Activated naive CD8-positive, alpha-beta T cell treated with anti-CD3 and anti-CD28 coated beads, Interleukin-2, amount 50 U/mL, for 24 hours (primary cell): Measurements from ENCODE around the gene SORCS1.

Source experiments
- ATAC-seq: fragments of 150-1000 bp; cut with Tn5 transposase; one replicate; pipeline ENCODE4 v1.10.0; 2021
- DNase-seq: peaks from one replicate; pipeline ENCODE4 v3.0.0; 2021
- H3K27ac Mint-ChIP-seq: one replicate; pipeline ENCODE4 v1.8.0; 2021; ENCODE audit warnings: mild to moderate bottlenecking, mixed read lengths
- H3K27me3 Mint-ChIP-seq: one replicate; pipeline ENCODE4 v1.8.0; 2021; ENCODE audit warnings: mixed read lengths
- H3K36me3 Mint-ChIP-seq: one replicate; pipeline ENCODE4 v1.8.0; 2021; ENCODE audit warnings: low read depth, mixed read lengths
- H3K4me1 Mint-ChIP-seq: one replicate; pipeline ENCODE4 v1.8.0; 2021; ENCODE audit warnings: mixed read lengths
- H3K4me3 Mint-ChIP-seq: one replicate; pipeline ENCODE4 v1.8.0; 2021; ENCODE audit warnings: mild to moderate bottlenecking, moderate library complexity, mixed read lengths
- H3K9me3 Mint-ChIP-seq: one replicate; pipeline ENCODE4 v1.8.0; 2021; ENCODE audit warnings: mixed read lengths

Gene SORCS1

GRCh38 chr10:106563384-106563783 lies 601.1 kb downstream of the SORCS1 start:
- peaks cover 11% of the 10 kb centered on the region for H3K9me3 Mint-ChIP-seq
- H3K4me3 Mint-ChIP-seq = no peak overlapping the region

DNA sequence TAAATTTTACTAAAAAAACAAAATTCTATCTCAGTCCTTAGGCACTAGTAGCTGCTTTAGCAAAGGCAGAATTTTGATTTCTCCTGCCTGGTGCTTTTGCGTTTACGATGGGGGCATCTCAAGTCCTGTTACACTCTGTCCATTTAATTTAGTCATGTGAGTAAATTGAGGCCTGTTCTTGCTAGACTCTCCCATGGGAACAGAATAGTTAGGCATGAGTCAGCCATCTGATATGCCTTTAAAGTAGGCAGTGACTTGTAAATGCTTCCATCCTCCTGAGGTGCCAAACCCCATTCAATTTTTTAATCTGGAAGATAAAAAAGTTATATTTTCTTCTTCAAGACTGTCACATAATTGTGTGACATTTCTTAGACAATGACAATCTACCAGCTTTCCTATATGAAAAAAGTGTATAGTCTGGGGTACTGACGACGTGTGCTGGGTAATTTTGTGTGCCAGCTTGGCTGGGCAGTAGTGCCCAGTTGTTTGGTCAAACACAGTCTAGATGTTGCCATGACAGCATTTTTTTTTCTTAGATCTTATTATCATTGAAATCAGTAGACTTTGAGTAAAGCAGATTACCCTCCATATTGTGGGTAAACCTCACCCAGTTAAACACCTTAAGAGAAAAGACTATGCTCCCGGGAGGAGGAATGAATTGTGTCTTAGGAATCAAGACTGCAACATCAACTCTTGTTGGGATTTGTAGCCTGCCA lies 603.4 kb downstream of the SORCS1 start:
- no peak overlapping the region for H3K27ac Mint-ChIP-seq
- peaks cover 16% of the 10 kb centered on the region for H3K9me3 Mint-ChIP-seq
- no peaks in the 10 kb centered on the region for H3K4me1 Mint-ChIP-seq
- DNase-seq = no peak
- no peak overlapping the region for H3K4me3 Mint-ChIP-seq
- H3K27me3 Mint-ChIP-seq = no peaks in the 10 kb centered on the region
- H3K36me3 Mint-ChIP-seq = no peaks in the 10 kb centered on the region
- ATAC-seq = no peak

More at GRCh38 chr10:106563384-106563783, 601.1 kb downstream of the SORCS1 start:
- no peak for DNase-seq
- Mint-ChIP-seq H3K36me3 (no peaks in the 10 kb centered on the region), H3K4me1 (no peaks in the 10 kb centered on the region), H3K27me3 (no peaks in the 10 kb centered on the region), H3K27ac (no peak overlapping the region)
- no peak for ATAC-seq

GRCh38 chr10:106559442-106559841 lies 605.1 kb downstream of the SORCS1 start:
- H3K27ac Mint-ChIP-seq = no peak overlapping the region
- ATAC-seq (no peak), DNase-seq (no peak)
- H3K9me3 Mint-ChIP-seq = peaks cover 13% of the 10 kb centered on the region
- H3K27me3 Mint-ChIP-seq = no peaks in the 10 kb centered on the region
- no peaks in the 10 kb centered on the region for H3K4me1 Mint-ChIP-seq
- no peaks in the 10 kb centered on the region for H3K36me3 Mint-ChIP-seq
- H3K4me3 Mint-ChIP-seq = no peak overlapping the region

DNA sequence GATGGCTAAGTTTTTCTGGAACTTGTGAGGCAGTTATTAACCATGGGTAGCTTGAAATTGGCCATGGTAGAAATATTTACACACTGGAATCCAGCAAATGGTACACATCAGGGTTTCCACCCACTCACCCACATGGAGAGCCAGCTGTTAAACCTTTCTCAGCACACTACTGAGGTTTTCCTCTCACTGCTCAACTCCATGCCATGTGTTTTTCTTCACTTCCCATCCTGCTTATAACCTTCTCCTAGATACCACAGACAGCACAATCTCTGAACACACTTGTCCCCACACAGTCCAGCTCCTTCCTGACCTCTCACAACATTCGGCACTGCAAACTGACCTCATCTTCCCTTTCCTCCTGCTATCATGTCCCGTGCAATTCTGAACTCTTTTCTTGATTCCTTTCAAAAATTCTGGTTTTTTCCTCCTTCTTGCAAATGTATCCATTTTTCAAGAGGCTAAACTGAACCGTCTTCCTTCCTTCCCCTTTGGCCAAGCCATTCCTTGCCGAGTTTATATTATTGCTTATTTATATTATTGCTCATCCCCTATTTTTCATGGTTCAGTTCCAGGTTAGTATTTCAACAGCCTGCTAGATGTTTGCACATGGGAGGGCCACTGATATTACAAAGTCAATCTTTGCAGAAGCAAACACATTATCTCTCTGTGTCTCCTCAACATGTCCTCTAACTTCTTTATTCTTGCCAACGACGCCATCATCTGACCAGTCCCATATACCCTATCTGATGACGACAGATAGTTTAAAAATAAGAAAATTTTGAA lies 606.4 kb downstream of the SORCS1 start:
- no peaks in the 10 kb centered on the region for H3K4me1 Mint-ChIP-seq
- H3K27ac Mint-ChIP-seq = no peak overlapping the region
- H3K9me3 Mint-ChIP-seq = peaks cover 9% of the 10 kb centered on the region
- no peaks in the 10 kb centered on the region for H3K36me3 Mint-ChIP-seq
- no peak overlapping the region for H3K4me3 Mint-ChIP-seq
- no peaks in the 10 kb centered on the region for H3K27me3 Mint-ChIP-seq
- no peak for DNase-seq
- no peak for ATAC-seq

DNA sequence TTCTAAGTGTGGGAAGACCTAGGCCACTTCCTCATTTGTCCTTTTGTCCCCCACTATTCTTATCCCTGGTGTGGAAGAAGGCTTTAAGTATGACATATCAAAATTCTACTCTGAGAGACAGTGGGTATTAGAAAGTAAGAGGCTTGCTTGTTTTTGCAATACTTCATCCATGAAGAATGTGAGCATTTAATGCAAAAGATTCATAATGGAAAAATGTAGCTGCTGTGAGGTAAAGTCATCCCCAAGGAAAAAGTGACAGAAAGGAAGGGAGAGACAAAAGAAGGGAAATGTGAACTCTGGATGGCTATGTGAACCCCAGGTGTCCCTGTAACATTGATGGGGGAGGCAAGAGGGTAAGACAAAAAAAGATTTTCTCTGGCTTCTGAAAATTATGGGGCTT lies 607.5 kb downstream of the SORCS1 start:
- peaks cover 9% of the 10 kb centered on the region for H3K9me3 Mint-ChIP-seq
- H3K27ac Mint-ChIP-seq = no peak overlapping the region
- no peaks in the 10 kb centered on the region for H3K27me3 Mint-ChIP-seq
- no peak for DNase-seq
- H3K36me3 Mint-ChIP-seq = no peaks in the 10 kb centered on the region
- H3K4me3 Mint-ChIP-seq = no peak overlapping the region
- ATAC-seq = no peak
- H3K4me1 Mint-ChIP-seq = no peaks in the 10 kb centered on the region

DNA sequence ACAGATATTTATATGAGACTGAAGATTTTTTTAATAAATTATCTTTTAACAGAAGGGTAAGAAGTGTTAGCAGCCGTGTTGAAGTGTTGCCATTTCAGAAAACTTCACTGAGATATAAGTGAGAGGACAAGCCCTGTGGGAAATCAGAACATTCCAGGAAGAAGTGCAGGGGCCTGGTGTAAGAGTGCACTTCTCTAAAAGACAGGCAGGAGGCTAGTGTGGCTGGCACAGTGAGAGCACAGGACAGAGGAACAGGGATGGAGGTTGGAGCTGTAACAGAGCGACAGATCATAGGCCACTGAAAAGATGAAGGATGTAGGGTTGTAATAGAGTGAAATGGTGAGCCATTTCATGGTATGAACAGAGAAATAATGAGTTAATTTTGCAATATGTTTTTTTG lies 608.9 kb downstream of the SORCS1 start:
- Mint-ChIP-seq H3K27me3 (no peaks in the 10 kb centered on the region), H3K27ac (no peak overlapping the region), H3K9me3 (peaks cover 9% of the 10 kb centered on the region), H3K4me1 (no peaks in the 10 kb centered on the region), H3K36me3 (no peaks in the 10 kb centered on the region), H3K4me3 (no peak overlapping the region)
- no peak for ATAC-seq
- DNase-seq = no peak

- ATAC-seq (no peak), DNase-seq (no peak)
- no peaks in the 10 kb centered on the region for H3K27me3 Mint-ChIP-seq
- no peaks in the 10 kb centered on the region for H3K4me1 Mint-ChIP-seq
- no peak overlapping the region for H3K4me3 Mint-ChIP-seq
- no peak overlapping the region for H3K27ac Mint-ChIP-seq
- H3K9me3 Mint-ChIP-seq = no peaks in the 10 kb centered on the region
- H3K36me3 Mint-ChIP-seq = no peaks in the 10 kb centered on the region
These were observed 612.9 kb downstream of the SORCS1 start for GRCh38 chr10:106551501-106552062.

GRCh38 chr10:106548832-106549231 lies 615.7 kb downstream of the SORCS1 start:
- DNase-seq (no peak), ATAC-seq (no peak)
- Mint-ChIP-seq H3K27ac (no peak overlapping the region), H3K27me3 (no peaks in the 10 kb centered on the region), H3K4me3 (no peak overlapping the region), H3K4me1 (no peaks in the 10 kb centered on the region), H3K9me3 (no peaks in the 10 kb centered on the region), H3K36me3 (no peaks in the 10 kb centered on the region)

- no peak for DNase-seq
- Mint-ChIP-seq H3K27ac (no peak overlapping the region), H3K4me3 (no peak overlapping the region), H3K4me1 (no peaks in the 10 kb centered on the region), H3K36me3 (no peaks in the 10 kb centered on the region), H3K9me3 (peaks cover 3% of the 10 kb centered on the region), H3K27me3 (no peaks in the 10 kb centered on the region)
- no peak for ATAC-seq
These were observed 617.4 kb downstream of the SORCS1 start for GRCh38 chr10:106547047-106547635.

- H3K27me3 Mint-ChIP-seq = no peaks in the 10 kb centered on the region
- no peaks in the 10 kb centered on the region for H3K4me1 Mint-ChIP-seq
- H3K27ac Mint-ChIP-seq = no peak overlapping the region
- DNase-seq (no peak), ATAC-seq (no peak)
- H3K9me3 Mint-ChIP-seq = peaks cover 3% of the 10 kb centered on the region
- no peak overlapping the region for H3K4me3 Mint-ChIP-seq
- no peaks in the 10 kb centered on the region for H3K36me3 Mint-ChIP-seq
These were observed 622.0 kb downstream of the SORCS1 start for GRCh38 chr10:106542461-106542860.

DNA sequence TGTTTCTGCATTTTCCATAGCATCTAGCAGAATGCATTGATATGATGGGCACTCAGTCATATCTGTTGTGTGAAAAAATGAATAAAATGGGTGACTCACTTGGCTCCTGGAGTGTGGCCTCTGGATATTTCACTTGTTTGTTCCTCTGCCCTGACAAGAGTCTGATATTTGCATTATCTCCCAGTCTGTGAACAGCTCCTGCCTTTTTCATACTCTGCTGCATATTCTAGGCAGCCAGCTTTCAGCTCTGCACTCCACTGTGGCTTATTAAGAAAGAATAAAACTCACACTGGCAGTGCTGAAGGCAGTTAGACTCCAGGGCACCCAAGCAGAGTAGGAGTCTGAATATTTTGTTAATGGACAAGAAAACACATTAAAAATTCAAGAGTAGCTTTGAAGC lies 623.9 kb downstream of the SORCS1 start:
- ATAC-seq (no peak), DNase-seq (no peak)
- Mint-ChIP-seq H3K27ac (no peak overlapping the region), H3K9me3 (peaks cover 3% of the 10 kb centered on the region), H3K36me3 (no peaks in the 10 kb centered on the region), H3K4me1 (no peaks in the 10 kb centered on the region), H3K27me3 (no peaks in the 10 kb centered on the region), H3K4me3 (no peak overlapping the region)

DNA sequence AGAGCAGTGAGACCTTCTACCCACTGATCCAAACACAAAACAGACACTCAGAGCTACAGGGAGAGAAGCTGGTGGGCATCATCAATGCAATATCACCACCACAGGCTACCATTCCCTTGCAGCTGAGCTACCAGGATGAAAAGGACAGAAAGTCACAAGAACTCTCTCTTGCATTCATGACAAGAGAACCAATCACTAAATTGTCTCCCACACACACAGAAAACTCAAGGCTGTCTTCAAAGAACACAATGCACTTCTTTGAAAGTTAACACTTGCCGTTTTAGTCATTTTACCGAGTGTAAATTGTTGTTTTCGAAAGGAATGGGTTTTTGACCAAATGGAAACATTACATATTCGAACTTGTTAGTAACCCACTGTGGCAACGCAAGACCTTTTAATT lies 626.6 kb downstream of the SORCS1 start:
- Mint-ChIP-seq H3K9me3 (peaks cover 1% of the 10 kb centered on the region), H3K27me3 (no peaks in the 10 kb centered on the region), H3K36me3 (no peaks in the 10 kb centered on the region), H3K4me1 (no peaks in the 10 kb centered on the region), H3K27ac (no peak overlapping the region), H3K4me3 (no peak overlapping the region)
- DNase-seq (no peak), ATAC-seq (no peak)

GRCh38 chr10:106535304-106535953 lies 629.1 kb downstream of the SORCS1 start:
- Mint-ChIP-seq H3K9me3 (no peaks in the 10 kb centered on the region), H3K4me1 (no peaks in the 10 kb centered on the region), H3K27me3 (no peaks in the 10 kb centered on the region), H3K36me3 (no peaks in the 10 kb centered on the region), H3K4me3 (no peak overlapping the region), H3K27ac (no peak overlapping the region)
- DNase-seq = no peak
- ATAC-seq = no peak

DNA sequence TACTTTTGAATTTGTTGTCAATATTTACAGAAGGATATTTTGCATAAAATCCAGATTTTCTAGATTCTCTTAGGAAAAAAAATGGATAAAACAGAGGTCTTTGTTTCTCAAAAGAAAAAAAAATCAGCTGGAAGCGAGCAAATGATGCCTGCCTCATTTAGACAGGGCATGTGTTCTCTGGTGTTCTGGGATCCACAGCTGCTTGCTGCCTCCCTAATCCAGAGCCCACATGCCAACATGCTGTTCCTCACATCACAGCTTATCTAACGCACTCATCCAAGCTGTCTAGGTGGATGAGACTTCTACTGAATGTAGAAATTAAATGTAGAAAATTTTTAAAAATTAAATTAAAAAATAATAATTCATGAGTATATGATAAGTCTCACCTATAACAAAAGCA lies 630.1 kb downstream of the SORCS1 start:
- no peak for ATAC-seq
- no peaks in the 10 kb centered on the region for H3K36me3 Mint-ChIP-seq
- no peaks in the 10 kb centered on the region for H3K4me1 Mint-ChIP-seq
- H3K9me3 Mint-ChIP-seq = no peaks in the 10 kb centered on the region
- no peak overlapping the region for H3K4me3 Mint-ChIP-seq
- H3K27ac Mint-ChIP-seq = no peak overlapping the region
- no peaks in the 10 kb centered on the region for H3K27me3 Mint-ChIP-seq
- DNase-seq = no peak
